Measurements from ENCODE around the gene COBL. TPM values are rescaled to one million over a fixed set of nuclear protein-coding genes. Genes with fewer than 3 reads are reported as not detected.

COBL gene
- total RNA-seq, 1 experiment from 2014 or later, result 51.4 TPM

- H3K27me3 ChIP-seq (ENCODE audit: insufficient read depth, low read depth), result no peaks in the 10 kb centered on the region
- POLR2A ChIA-PET (ENCODE audit: unreplicated experiment), result interaction anchor here (0.7 to 0.9 kb wide), 3 partner anchors 8 to 39 kb away, joined by 3 to 6 read pairs (median 4); no protein-coding TSS in a partner anchor
- no peaks in the 10 kb centered on the region for H3K9me3 ChIP-seq (ENCODE audit: insufficient read depth, low read depth)
- H3F3A ChIP-seq (ENCODE audit: insufficient read depth, low read depth), result peaks cover 15% of the 10 kb centered on the region; the same call in 1 of the 2 replicates
- H3K36me3 ChIP-seq (ENCODE audit: low read depth), result no peaks in the 10 kb centered on the region
- H4K20me1 ChIP-seq (ENCODE audit: insufficient read depth), result no peaks in the 10 kb centered on the region; the same call in 1 of the 2 replicates
- CTCF ChIA-PET, result interaction anchor here (1.0 to 1.1 kb wide), 2 partner anchors 47 to 52 kb away, joined by 3 to 4 read pairs; no protein-coding TSS in a partner anchor
- H3K4me3 ChIP-seq, result peak overlapping the region; percentile 13; the same call in 1 of the 2 replicates
- intact Hi-C loops (cut with micrococcal nuclease; ENCODE audit: unreplicated experiment), result loop anchor here (1.0 to 5.0 kb wide), 3 partner anchors 14 to 41 kb away; no protein-coding TSS in a partner anchor
- peaks cover 77% of the 10 kb centered on the region for H3K79me2 ChIP-seq (ENCODE audit: low read depth)
- H3K9me2 ChIP-seq (ENCODE audit: insufficient read depth), result no peaks in the 10 kb centered on the region
- no TSS peak for BruUV-seq (replicated peaks)
- H3K27ac ChIP-seq, result peak overlapping the region; percentile 55
- peak; percentile 43 to 47 for DNase-seq
- H3K4me1 ChIP-seq (replicated peaks; ENCODE audit: insufficient read depth), result peaks cover 27% of the 10 kb centered on the region
- peak overlapping the region; percentile 62 for H3K4me2 ChIP-seq
- TF ChIP-seq EZH2 (IDR thresholded peaks at IDR 0.05; ENCODE audit: low read depth), result no peak
- TF ChIP-seq CTCF (conservative IDR thresholded peaks at IDR 0.05), result no peak
- no peak overlapping the region for H2AFZ ChIP-seq
These were observed 13.5 kb downstream of the COBL start for GRCh38 chr7:51303142-51303525.

- no peak for DNase-seq
- Histone ChIP-seq H4K20me1 (ENCODE audit: insufficient read depth) (no peaks in the 10 kb centered on the region; the same call in 1 of the 2 replicates), H3K36me3 (ENCODE audit: low read depth) (no peaks in the 10 kb centered on the region), H3K27ac (no peak overlapping the region), H3K9me3 (ENCODE audit: insufficient read depth, low read depth) (no peaks in the 10 kb centered on the region), H2AFZ (no peak overlapping the region), H3K4me2 (no peak overlapping the region), H3F3A (ENCODE audit: insufficient read depth, low read depth) (peaks cover 15% of the 10 kb centered on the region; the same call in 1 of the 2 replicates), H3K4me1 (replicated peaks; ENCODE audit: insufficient read depth) (peaks cover 27% of the 10 kb centered on the region), H3K4me3 (no peak overlapping the region), H3K27me3 (ENCODE audit: insufficient read depth, low read depth) (no peaks in the 10 kb centered on the region), H3K79me2 (ENCODE audit: low read depth) (peaks cover 72% of the 10 kb centered on the region), H3K9me2 (ENCODE audit: insufficient read depth) (no peaks in the 10 kb centered on the region)
- no peak for TF ChIP-seq EZH2 (IDR thresholded peaks at IDR 0.05; ENCODE audit: low read depth)
- no peak for TF ChIP-seq CTCF (conservative IDR thresholded peaks at IDR 0.05)
- intact Hi-C loops (cut with micrococcal nuclease; ENCODE audit: unreplicated experiment), result loop anchor here (2.0 to 5.0 kb wide), 2 partner anchors 13 to 40 kb away; no protein-coding TSS in a partner anchor
- ChIA-PET POLR2A (ENCODE audit: unreplicated experiment) (no interaction called here), CTCF (no interaction called here)
- no TSS peak for BruUV-seq (replicated peaks)
These were observed 14.8 kb downstream of the COBL start for GRCh38 chr7:51301806-51302205.

GRCh38 chr7:51300762-51301674 lies 15.6 kb downstream of the COBL start:
- DNase-seq, result no peak
- TF ChIP-seq CTCF (conservative IDR thresholded peaks at IDR 0.05), result no peak
- TF ChIP-seq EZH2 (IDR thresholded peaks at IDR 0.05; ENCODE audit: low read depth), result no peak

More at GRCh38 chr7:51300762-51301674, 15.6 kb downstream of the COBL start:
- Histone ChIP-seq H3K27ac (no peak overlapping the region), H3F3A (ENCODE audit: insufficient read depth, low read depth) (peaks cover 16% of the 10 kb centered on the region; the same call in 1 of the 2 replicates), H3K36me3 (ENCODE audit: low read depth) (no peaks in the 10 kb centered on the region), H3K4me3 (no peak overlapping the region), H3K9me3 (ENCODE audit: insufficient read depth, low read depth) (no peaks in the 10 kb centered on the region), H4K20me1 (ENCODE audit: insufficient read depth) (no peaks in the 10 kb centered on the region; the same call in 1 of the 2 replicates), H2AFZ (no peak overlapping the region), H3K9me2 (ENCODE audit: insufficient read depth) (no peaks in the 10 kb centered on the region), H3K79me2 (ENCODE audit: low read depth) (peaks cover 68% of the 10 kb centered on the region), H3K27me3 (ENCODE audit: insufficient read depth, low read depth) (no peaks in the 10 kb centered on the region), H3K4me2 (no peak overlapping the region), H3K4me1 (replicated peaks; ENCODE audit: insufficient read depth) (peaks cover 29% of the 10 kb centered on the region)
- POLR2A ChIA-PET (ENCODE audit: unreplicated experiment), result no interaction called here
- intact Hi-C loops (cut with micrococcal nuclease; ENCODE audit: unreplicated experiment), result loop anchor here (5.0 kb wide), 1 partner anchor 39 kb away; no protein-coding TSS in a partner anchor
- CTCF ChIA-PET, result no interaction called here
- BruUV-seq (replicated peaks), result no TSS peak
